VCaP (cell line): ENCODE results near the gene SYNM.
A peak's percentile ranks its signal among the peaks of the same experiment; 100 is the strongest.

Source experiments
- H3K27ac ChIP-seq: fragments of 450-650 bp; 2 replicates; pipeline ENCODE4 v1.5.1; 2017
- CTCF ChIP-seq: fragments of 450-650 bp; conservative IDR thresholded peaks from 2 replicates; pipeline ENCODE4 v1.5.1; 2017; ENCODE audit warnings: mild to moderate bottlenecking, moderate library complexity

The SYNM gene

GRCh38 chr15:99143242-99143641 lies 38.4 kb downstream of the SYNM start:
- H3K27ac ChIP-seq, result peak overlapping the region; percentile 76
- TF ChIP-seq CTCF, result no peak

- H3K27ac ChIP-seq, result peak overlapping the region; percentile 76
- no peak for TF ChIP-seq CTCF
Observed at GRCh38 chr15:99143655-99144610, 39.1 kb downstream of the SYNM start.

GRCh38 chr15:99145005-99145404 lies 40.1 kb downstream of the SYNM start:
- TF ChIP-seq CTCF, result no peak
- H3K27ac ChIP-seq, result peak overlapping the region; percentile 76; the same call in 1 of the 2 replicates

GRCh38 chr15:99145778-99146177 lies 40.9 kb downstream of the SYNM start:
- TF ChIP-seq CTCF, result no peak
- no peak overlapping the region; the same call in 1 of the 2 replicates for H3K27ac ChIP-seq

- TF ChIP-seq CTCF, result no peak
Observed at GRCh38 chr15:99146661-99147060, 41.8 kb downstream of the SYNM start.

GRCh38 chr15:99148851-99149276 lies 44.0 kb downstream of the SYNM start:
- peak overlapping the region; percentile 70 for H3K27ac ChIP-seq
- no peak for TF ChIP-seq CTCF

More at GRCh38 chr15:99146661-99147060, 41.8 kb downstream of the SYNM start:
- no peak overlapping the region; the same call in 1 of the 2 replicates for H3K27ac ChIP-seq

GRCh38 chr15:99149366-99149765 lies 44.5 kb downstream of the SYNM start:
- peak overlapping the region; percentile 70 for H3K27ac ChIP-seq

More at GRCh38 chr15:99149366-99149765, 44.5 kb downstream of the SYNM start:
- no peak for TF ChIP-seq CTCF
